GM18867 (cell line): Measurements from ENCODE around the gene SV2A.

Experiments
- ATAC-seq: cut with Tn5 transposase; IDR thresholded peaks from one replicate; pipeline ENCODE4 v1.9.1; 2021; ENCODE audit warnings: mild to moderate bottlenecking, moderate library complexity; ENCODE audit not compliant: unreplicated experiment

Gene SV2A

GRCh38 chr1:149929856-149930255 is 12.2 kb upstream of the SV2A start:
- ATAC-seq, result no peak

GRCh38 chr1:149928401-149928724 is 10.7 kb upstream of the SV2A start:
- no peak for ATAC-seq

- ATAC-seq, result peak; percentile 93
Observed at GRCh38 chr1:149927563-149928400, 10.1 kb upstream of the SV2A start, which contains the start of gene SF3B4. Gene SF3B4 (minus strand): TSS chr1:149927803. CDS start chr1:149927759, 44 bp downstream.

GRCh38 chr1:149927056-149927562 is 9.5 kb upstream of the SV2A start:
- ATAC-seq, result no peak

GRCh38 chr1:149926296-149926695 is 8.7 kb upstream of the SV2A start:
- ATAC-seq, result no peak

GRCh38 chr1:149925751-149926150 is 8.1 kb upstream of the SV2A start:
- ATAC-seq, result no peak

- no peak for ATAC-seq
Observed at GRCh38 chr1:149925345-149925744, 7.7 kb upstream of the SV2A start.

GRCh38 chr1:149923626-149924025 is 6.0 kb upstream of the SV2A start:
- ATAC-seq, result no peak

- no peak for ATAC-seq
Observed at GRCh38 chr1:149916898-149917252, 769 bp downstream of the SV2A start.

- no peak for ATAC-seq
Observed at GRCh38 chr1:149916193-149916897, 1.3 kb downstream of the SV2A start.

GRCh38 chr1:149915429-149916192 is 2.0 kb downstream of the SV2A start:
- no peak for ATAC-seq

- ATAC-seq, result no peak
Observed at GRCh38 chr1:149914545-149914944, 3.1 kb downstream of the SV2A start.

GRCh38 chr1:149906570-149907075 is 11.0 kb downstream of the SV2A start:
- ATAC-seq, result no peak

GRCh38 chr1:149903836-149904491 is 13.7 kb downstream of the SV2A start:
- no peak for ATAC-seq

GRCh38 chr1:149899460-149900284 is 18.0 kb downstream of the SV2A start, which contains the start of gene BOLA1:
Gene BOLA1 (plus strand): TSS chr1:149899568. CDS start chr1:149900060, 492 bp downstream.
- ATAC-seq, result peak; percentile 96

GRCh38 chr1:149896575-149896974 is 21.1 kb downstream of the SV2A start:
- no peak for ATAC-seq

- no peak for ATAC-seq
Observed at GRCh38 chr1:149888999-149889289, 28.7 kb downstream of the SV2A start.

- peak; percentile 27 for ATAC-seq
Observed at GRCh38 chr1:149888247-149888998, 29.2 kb downstream of the SV2A start.
